Karpas-422 (cell line): ENCODE measurements around the gene COG4. TPM values are rescaled to one million over a fixed set of nuclear protein-coding genes. Genes with fewer than 3 reads are reported as not detected.

Experiments used
- DNase-seq: peaks from one replicate; pipeline ENCODE4 v3.0.0-alpha.2; 2015
- H2AFZ ChIP-seq: fragments of 200-600 bp; sonication (generic); 2 replicates; pipeline ENCODE4 v1.6.1; 2014; ENCODE audit warnings: antibody characterized with exemption, low read length, mixed read lengths
- H3K27ac ChIP-seq: fragments of 200-600 bp; sonication (generic); 2 replicates; pipeline ENCODE4 v1.5.1; 2014; ENCODE audit warnings: mild to moderate bottlenecking, low read length, moderate library complexity
- H3K27me3 ChIP-seq: fragments of 200-600 bp; sonication (generic); 2 replicates; pipeline ENCODE4 v1.6.1; 2014; ENCODE audit warnings: low read length, mixed read lengths
- H3K36me3 ChIP-seq: fragments of 200-600 bp; sonication (generic); 2 replicates; pipeline ENCODE4 v1.6.1; 2014; ENCODE audit warnings: low read length, mixed read lengths; ENCODE audit not compliant: insufficient read depth
- H3K4me1 ChIP-seq: fragments of 200-600 bp; sonication (generic); 2 replicates; pipeline ENCODE4 v1.6.1; 2014; ENCODE audit warnings: mild to moderate bottlenecking, low read length, mixed read lengths
- H3K4me2 ChIP-seq: fragments of 200-600 bp; sonication (generic); 2 replicates; pipeline ENCODE4 v1.6.1; 2014; ENCODE audit warnings: low read length, low read depth, mild to moderate bottlenecking; ENCODE audit not compliant: poor library complexity, severe bottlenecking
- H3K4me3 ChIP-seq: fragments of 200-600 bp; sonication (generic); 2 replicates; pipeline ENCODE4 v1.5.1; 2014; ENCODE audit warnings: mild to moderate bottlenecking, antibody characterized with exemption, low read length, mixed read lengths
- H3K79me2 ChIP-seq: fragments of 200-600 bp; sonication (generic); 2 replicates; pipeline ENCODE4 v1.6.1; 2014; ENCODE audit warnings: mild to moderate bottlenecking, low read length, mixed read lengths
- H3K9ac ChIP-seq: fragments of 200-600 bp; sonication (generic); 2 replicates; pipeline ENCODE4 v1.6.0; 2014; ENCODE audit warnings: low read length
- H3K9me2 ChIP-seq: fragments of 200-600 bp; sonication (generic), shearing (Covaris generic); replicated peaks from 2 replicates; pipeline ENCODE4 v1.6.0; 2014; ENCODE audit warnings: mild to moderate bottlenecking, low read length, moderate library complexity; ENCODE audit not compliant: insufficient read depth
- H3K9me3 ChIP-seq: fragments of 300-700, 200-600 bp; sonication (generic); 2 replicates; pipeline ENCODE4 v1.6.1; 2014; ENCODE audit warnings: low read length, mixed read lengths
- H4K20me1 ChIP-seq: fragments of 200-600 bp; sonication (generic); 2 replicates; pipeline ENCODE4 v1.6.1; 2014; ENCODE audit warnings: mild to moderate bottlenecking, antibody characterized with exemption, low read length, low read depth; ENCODE audit not compliant: insufficient read depth
- total RNA-seq: library from RNA; depleted of rRNA; stranded (reverse); fragments of >200 nt; shearing (Covaris generic); gene quantifications from 2 replicates; pipeline ENCODE4 v1.2.3, GENCODE V29; 2014; ENCODE audit warnings: low replicate concordance

COG4 gene
- total RNA-seq, 1 experiment from 2014 or later = 47.0 TPM

DNA sequence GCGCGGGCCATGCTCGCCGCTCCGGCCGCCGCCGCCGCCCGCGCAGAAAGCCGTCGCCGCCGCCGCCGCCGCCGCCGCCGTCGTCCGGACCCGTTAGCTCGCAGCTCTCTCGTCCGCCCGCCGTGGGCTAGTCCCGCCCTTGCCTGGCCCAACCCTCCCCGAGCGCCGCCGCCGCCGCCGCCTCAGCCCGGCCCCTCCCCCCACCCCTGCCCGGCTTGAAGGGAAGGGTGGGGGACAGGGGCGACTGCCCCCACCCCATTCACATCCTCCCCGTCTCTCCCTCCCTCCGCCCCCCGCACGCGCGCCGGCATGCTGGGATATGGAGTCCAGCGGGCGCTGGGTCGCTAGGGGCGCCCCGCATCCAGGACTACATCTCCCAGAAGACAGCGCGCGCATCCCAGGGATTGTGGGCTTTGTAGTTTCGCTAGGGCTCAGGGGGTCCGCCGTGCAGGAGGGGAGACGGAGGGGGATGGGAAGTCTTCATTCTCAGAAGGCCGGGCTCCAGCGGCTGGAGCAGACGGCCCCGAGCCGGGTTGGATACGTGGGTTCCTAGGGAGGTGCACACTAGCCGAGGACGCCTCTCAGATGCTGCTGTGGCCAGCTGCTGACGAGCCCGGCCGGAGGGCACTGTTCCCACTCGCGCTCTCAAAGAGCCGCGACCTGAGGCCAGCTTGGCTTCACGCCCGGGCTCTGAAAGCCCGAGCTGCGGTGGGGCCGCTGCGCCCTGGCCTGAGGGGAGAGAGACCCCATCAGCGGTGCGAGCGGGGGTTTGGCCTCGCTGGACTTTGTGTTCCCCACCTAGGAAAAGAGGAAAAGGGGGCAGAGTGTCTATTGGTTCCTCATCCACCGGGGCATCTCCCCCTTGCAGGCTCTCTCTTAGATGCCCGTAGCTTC is 84.1 kb downstream of the COG4 start, which contains the start of gene ST3GAL2:
Gene ST3GAL2 (minus strand): TSS at position 132 of the 894 bp plus-strand sequence. CDS start 40,570 bp downstream, outside the sequence.
- Histone ChIP-seq H3K79me2 (peaks cover 38% of the 10 kb centered on the region), H3K4me3 (peak within 1 kb of the TSS; percentile 96), H2AFZ (peak within 1 kb of the TSS; percentile 99), H3K9ac (peak within 1 kb of the TSS; percentile 93), H3K27ac (peak within 1 kb of the TSS; percentile 89), H3K9me3 (no peaks in the 10 kb centered on the region), H3K4me2 (peak within 1 kb of the TSS; percentile 99), H3K36me3 (no peaks in the 10 kb centered on the region), H4K20me1 (peaks cover 4% of the 10 kb centered on the region; the same call in 1 of the 2 replicates), H3K4me1 (peaks cover 39% of the 10 kb centered on the region), H3K9me2 (no peaks in the 10 kb centered on the region), H3K27me3 (no peaks in the 10 kb centered on the region)
- peak; percentile 98 for DNase-seq

DNA sequence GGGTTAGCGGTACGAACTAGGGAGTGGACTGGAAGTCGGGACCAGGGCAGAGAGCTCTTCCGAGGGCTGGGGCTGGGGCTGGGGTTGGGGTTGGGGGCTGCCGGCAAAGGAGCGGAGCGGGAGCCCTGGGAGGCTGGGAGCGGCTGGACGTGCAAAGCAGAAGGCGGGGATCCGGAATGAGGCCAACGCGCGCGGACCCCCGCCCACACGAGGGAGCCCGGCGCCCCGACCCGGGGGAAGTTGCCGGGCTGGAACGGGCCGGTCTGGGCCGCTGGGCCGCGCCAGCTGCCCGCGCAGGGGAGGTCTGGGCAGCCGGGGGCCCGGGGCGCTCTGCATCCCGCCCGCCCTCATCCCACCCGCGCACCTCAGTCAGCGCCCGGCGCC is 84.8 kb downstream of the COG4 start:
- Histone ChIP-seq H3K9ac (peak overlapping the region; percentile 89), H2AFZ (no peak overlapping the region), H3K9me3 (no peaks in the 10 kb centered on the region), H3K27me3 (no peaks in the 10 kb centered on the region), H4K20me1 (peaks cover 4% of the 10 kb centered on the region; the same call in 1 of the 2 replicates), H3K27ac (peak overlapping the region; percentile 89), H3K4me1 (peaks cover 44% of the 10 kb centered on the region), H3K79me2 (peaks cover 44% of the 10 kb centered on the region), H3K36me3 (no peaks in the 10 kb centered on the region), H3K4me3 (peak overlapping the region; percentile 96), H3K4me2 (peak overlapping the region; percentile 87), H3K9me2 (no peaks in the 10 kb centered on the region)
- DNase-seq = peak; percentile 46

- peaks cover 50% of the 10 kb centered on the region for H3K79me2 ChIP-seq
- H3K9ac ChIP-seq = peak overlapping the region; percentile 89
- peaks cover 4% of the 10 kb centered on the region; the same call in 1 of the 2 replicates for H4K20me1 ChIP-seq
- no peak overlapping the region for H2AFZ ChIP-seq
- H3K36me3 ChIP-seq = no peaks in the 10 kb centered on the region
- peak overlapping the region; percentile 89 for H3K27ac ChIP-seq
- peak overlapping the region; percentile 96 for H3K4me3 ChIP-seq
- peak; percentile 69 for DNase-seq
- no peaks in the 10 kb centered on the region for H3K9me3 ChIP-seq
- peaks cover 51% of the 10 kb centered on the region for H3K4me1 ChIP-seq
- no peaks in the 10 kb centered on the region for H3K9me2 ChIP-seq
- peak overlapping the region; percentile 87 for H3K4me2 ChIP-seq
- no peaks in the 10 kb centered on the region for H3K27me3 ChIP-seq
Measured at GRCh38 chr16:70437582-70438557, 85.5 kb downstream of the COG4 start.

- no peaks in the 10 kb centered on the region for H3K9me2 ChIP-seq
- no peaks in the 10 kb centered on the region for H3K9me3 ChIP-seq
- no peaks in the 10 kb centered on the region for H3K27me3 ChIP-seq
- H3K27ac ChIP-seq = peak overlapping the region; percentile 89
- no peak overlapping the region for H2AFZ ChIP-seq
- peak overlapping the region; percentile 89 for H3K9ac ChIP-seq
- no peaks in the 10 kb centered on the region for H3K36me3 ChIP-seq
- H3K4me3 ChIP-seq = peak overlapping the region; percentile 96
- H3K79me2 ChIP-seq = peaks cover 50% of the 10 kb centered on the region
- peak overlapping the region; percentile 87 for H3K4me2 ChIP-seq
- peak; percentile 77 for DNase-seq
- H4K20me1 ChIP-seq = peaks cover 4% of the 10 kb centered on the region; the same call in 1 of the 2 replicates
- H3K4me1 ChIP-seq = peaks cover 59% of the 10 kb centered on the region
Measured at GRCh38 chr16:70437017-70437581, 86.3 kb downstream of the COG4 start.

DNA sequence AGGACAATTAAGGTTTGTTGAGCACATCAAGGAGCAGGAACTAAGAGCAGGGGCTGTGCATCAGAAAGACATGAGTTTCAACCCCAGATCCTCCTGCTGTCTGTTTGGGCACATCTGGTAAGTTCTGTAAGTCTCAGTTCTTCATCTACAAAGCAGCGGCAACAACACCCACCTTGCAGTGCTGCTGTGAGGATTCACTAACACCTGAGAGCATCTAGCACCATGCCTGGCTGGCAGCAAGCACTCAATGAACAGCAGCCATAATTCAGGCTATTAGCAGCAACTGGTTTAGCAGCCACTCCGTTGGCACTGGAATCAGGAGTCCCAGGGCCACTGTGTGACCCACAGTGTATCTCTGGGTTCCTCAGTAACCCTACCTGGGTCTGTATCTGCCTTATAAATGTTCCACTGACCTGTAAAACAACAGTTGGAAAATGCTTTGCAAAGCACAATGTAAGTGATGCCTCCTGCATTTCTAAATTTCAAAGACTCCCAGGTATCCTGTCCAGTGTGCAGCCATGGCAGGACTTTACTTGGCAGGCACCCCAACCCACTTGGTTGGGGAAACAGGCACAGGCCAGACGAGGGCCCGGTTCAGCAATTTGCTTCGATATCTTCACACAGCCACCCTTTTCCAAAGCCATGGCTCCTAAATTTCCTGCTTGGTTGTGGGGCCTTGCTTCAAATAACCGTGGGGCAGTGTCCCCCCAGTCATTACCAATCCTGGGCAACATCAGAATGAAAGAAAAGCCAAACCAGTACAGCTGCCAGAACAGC is 88.7 kb downstream of the COG4 start:
- H3K9ac ChIP-seq = peak overlapping the region; percentile 29
- H3K9me3 ChIP-seq = no peaks in the 10 kb centered on the region
- no peaks in the 10 kb centered on the region for H3K27me3 ChIP-seq
- H3K9me2 ChIP-seq = no peaks in the 10 kb centered on the region
- H4K20me1 ChIP-seq = peaks cover 4% of the 10 kb centered on the region; the same call in 1 of the 2 replicates
- H3K27ac ChIP-seq = peak overlapping the region; percentile 99
- no peak overlapping the region for H2AFZ ChIP-seq
- H3K36me3 ChIP-seq = no peaks in the 10 kb centered on the region
- peaks cover 76% of the 10 kb centered on the region for H3K4me1 ChIP-seq
- no peak for DNase-seq
- peak overlapping the region; percentile 72 for H3K4me2 ChIP-seq
- peaks cover 50% of the 10 kb centered on the region for H3K79me2 ChIP-seq
- H3K4me3 ChIP-seq = no peak overlapping the region

- Histone ChIP-seq H4K20me1 (peaks cover 4% of the 10 kb centered on the region; the same call in 1 of the 2 replicates), H3K4me1 (peaks cover 84% of the 10 kb centered on the region), H3K9me2 (no peaks in the 10 kb centered on the region), H3K79me2 (peaks cover 56% of the 10 kb centered on the region), H3K9me3 (no peaks in the 10 kb centered on the region), H3K4me2 (peak overlapping the region; percentile 72), H2AFZ (no peak overlapping the region), H3K27me3 (no peaks in the 10 kb centered on the region), H3K36me3 (no peaks in the 10 kb centered on the region), H3K9ac (peak overlapping the region; percentile 67), H3K4me3 (peak overlapping the region; percentile 53), H3K27ac (peak overlapping the region; percentile 99)
- no peak for DNase-seq
Measured at GRCh38 chr16:70433458-70434103, 89.8 kb downstream of the COG4 start.
